ENCODE measurements around the gene FOXN3. TPM values are rescaled to one million over a fixed set of nuclear protein-coding genes. Genes with fewer than 3 reads are reported as not detected.

The FOXN3 gene
- total and polyA plus RNA-seq, 5 donors: 31.5 to 146 (median 119) TPM

DNA sequence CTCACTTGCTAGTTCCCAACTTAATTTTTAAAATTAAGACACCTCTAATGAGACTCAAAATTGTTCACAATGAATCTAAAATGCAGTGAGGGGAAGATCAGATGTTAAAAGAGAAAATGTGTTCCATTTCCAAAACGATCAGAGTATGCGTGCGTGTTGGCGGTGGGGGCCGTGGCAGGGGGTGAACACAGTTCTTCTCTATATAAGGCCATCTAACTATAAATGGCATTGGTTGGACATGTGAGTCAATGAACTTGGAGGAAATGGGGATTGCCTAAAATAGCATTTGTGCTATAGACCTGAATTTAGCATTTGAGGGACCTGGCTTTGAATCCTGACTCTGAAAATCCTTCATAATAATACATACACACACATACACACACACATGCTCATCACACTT, 149.4 kb downstream of the FOXN3 start:
- ATAC-seq: no peak
- Histone ChIP-seq H3K27ac (ENCODE audit: low read length) (no peak overlapping the region), H3K4me3 (ENCODE audit: low read length) (no peak overlapping the region), H3K9me3 (ENCODE audit: control insufficient read depth, low read length) (no peaks in the 10 kb centered on the region), H3K27me3 (ENCODE audit: control insufficient read depth, insufficient read depth) (no peaks in the 10 kb centered on the region), H3K4me1 (ENCODE audit: control insufficient read depth, insufficient read depth, low read length) (peaks cover 23% of the 10 kb centered on the region)
- 89% methylated on average over 5 of the region's 5 CpGs for WGBS
- intact Hi-C loops (cut with DNase I): no loop called here
- DNase-seq: no peak

DNA sequence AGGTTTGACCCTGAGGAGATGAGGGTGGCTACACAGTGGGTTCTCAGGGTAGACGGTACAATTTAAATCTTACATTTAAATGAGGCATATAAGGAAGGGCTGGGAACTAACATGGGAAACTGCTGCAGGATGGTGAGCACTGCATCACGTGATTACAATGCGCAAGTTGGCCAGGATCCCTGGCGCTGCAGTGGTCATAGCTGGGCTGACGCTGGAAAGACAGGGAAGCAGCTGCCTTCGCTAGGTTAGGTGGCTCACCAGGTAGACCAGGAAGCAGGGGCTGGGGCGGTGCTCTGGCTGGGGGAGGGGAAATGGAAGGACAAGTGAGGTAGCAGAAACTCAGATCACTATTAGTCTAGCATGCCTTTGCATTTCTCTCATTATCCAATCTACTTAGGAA, 149.9 kb downstream of the FOXN3 start:
- H3K27ac ChIP-seq (ENCODE audit: low read length): no peak overlapping the region
- no peak for ATAC-seq
- WGBS: 88% methylated on average over 7 of the region's 7 CpGs
- H3K4me1 ChIP-seq (ENCODE audit: control insufficient read depth, insufficient read depth, low read length): peaks cover 23% of the 10 kb centered on the region
- no peaks in the 10 kb centered on the region for H3K9me3 ChIP-seq (ENCODE audit: control insufficient read depth, low read length)
- H3K4me3 ChIP-seq (ENCODE audit: low read length): no peak overlapping the region
- no peaks in the 10 kb centered on the region for H3K27me3 ChIP-seq (ENCODE audit: control insufficient read depth, insufficient read depth)
- intact Hi-C loops (cut with DNase I): no loop called here
- DNase-seq: no peak

DNA sequence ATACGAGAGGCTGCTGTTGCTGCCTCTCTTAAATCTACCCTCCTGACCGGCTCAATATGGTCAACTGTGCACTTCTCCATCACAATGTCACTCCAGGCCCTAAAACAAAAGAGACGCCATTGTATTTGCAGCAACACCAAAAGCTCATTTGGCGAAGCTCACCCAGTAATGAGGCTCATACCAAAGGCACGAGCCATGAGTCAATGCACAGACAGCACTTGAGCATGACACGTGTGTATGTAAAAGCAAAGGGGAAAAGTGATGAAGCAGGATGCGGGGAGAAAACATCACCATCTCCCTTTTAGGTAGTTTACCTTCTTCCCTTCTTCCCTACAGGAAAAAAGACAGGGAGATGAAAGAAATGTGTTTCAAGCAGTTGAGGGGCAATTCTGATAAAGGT, 150.3 kb downstream of the FOXN3 start:
- H3K27me3 ChIP-seq (ENCODE audit: control insufficient read depth, insufficient read depth): no peaks in the 10 kb centered on the region
- ATAC-seq: no peak
- WGBS: 94% methylated on average over 7 of the region's 7 CpGs
- H3K4me1 ChIP-seq (ENCODE audit: control insufficient read depth, insufficient read depth, low read length): peaks cover 23% of the 10 kb centered on the region
- H3K4me3 ChIP-seq (ENCODE audit: low read length): no peak overlapping the region
- intact Hi-C loops (cut with DNase I): no loop called here
- DNase-seq: no peak
- H3K9me3 ChIP-seq (ENCODE audit: control insufficient read depth, low read length): no peaks in the 10 kb centered on the region
- H3K27ac ChIP-seq (ENCODE audit: low read length): no peak overlapping the region

DNA sequence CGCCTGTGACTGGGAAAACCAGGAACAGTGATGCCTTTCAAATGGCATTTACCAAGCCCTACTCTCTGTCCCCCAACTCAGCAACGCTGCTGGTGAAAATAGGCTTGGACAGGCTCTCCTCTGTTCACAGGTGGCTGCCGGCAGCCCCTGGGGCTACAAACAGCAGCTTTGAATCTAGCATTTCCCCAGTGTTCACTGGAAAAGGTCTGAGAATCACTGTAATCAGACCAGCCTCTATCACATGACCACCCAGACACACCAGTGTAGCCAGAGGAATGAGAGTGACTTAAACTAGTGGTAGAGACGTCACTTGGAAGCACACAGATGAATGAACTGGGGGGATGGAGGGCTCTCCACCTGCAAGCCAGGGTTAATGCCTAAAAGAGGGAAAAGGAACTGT, 151.8 kb downstream of the FOXN3 start:
- H3K4me3 ChIP-seq (ENCODE audit: low read length): no peak overlapping the region
- no peak for DNase-seq
- H3K4me1 ChIP-seq (ENCODE audit: control insufficient read depth, insufficient read depth, low read length): peaks cover 23% of the 10 kb centered on the region
- no peak for ATAC-seq
- intact Hi-C loops (cut with DNase I): no loop called here
- no peaks in the 10 kb centered on the region for H3K9me3 ChIP-seq (ENCODE audit: control insufficient read depth, low read length)
- no peaks in the 10 kb centered on the region for H3K27me3 ChIP-seq (ENCODE audit: control insufficient read depth, insufficient read depth)
- WGBS: 81% methylated on average over 4 of the region's 4 CpGs
- H3K27ac ChIP-seq (ENCODE audit: low read length): no peak overlapping the region

DNA sequence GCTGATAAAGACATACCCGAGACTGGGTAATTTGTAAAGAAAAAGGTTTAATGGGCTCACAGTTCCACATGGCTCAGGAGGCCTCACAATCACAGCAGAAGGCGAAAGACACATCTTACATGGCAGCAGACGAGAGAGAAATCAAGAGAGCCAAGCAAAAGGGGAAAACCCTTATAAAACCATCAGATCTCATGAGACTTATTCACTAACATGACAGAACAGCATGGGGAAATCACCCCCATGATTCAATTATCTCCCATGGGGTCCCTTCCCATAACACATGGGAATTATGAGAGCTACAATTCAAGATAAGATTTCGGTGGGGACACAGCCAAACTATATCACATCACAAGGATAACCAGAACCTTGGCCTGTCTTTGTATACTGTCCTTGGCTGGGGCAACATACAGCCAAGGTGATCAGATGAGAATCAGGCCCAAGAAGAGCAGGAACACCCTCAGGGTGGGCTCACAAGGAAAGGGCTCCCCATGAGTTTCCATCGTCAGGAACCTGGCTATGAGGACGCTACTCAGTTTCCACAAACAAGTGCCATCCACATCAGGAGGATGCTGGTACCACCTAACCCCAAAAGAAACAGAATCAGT, 152.7 kb downstream of the FOXN3 start:
- H3K4me1 ChIP-seq (ENCODE audit: control insufficient read depth, insufficient read depth, low read length): peaks cover 21% of the 10 kb centered on the region

DNA sequence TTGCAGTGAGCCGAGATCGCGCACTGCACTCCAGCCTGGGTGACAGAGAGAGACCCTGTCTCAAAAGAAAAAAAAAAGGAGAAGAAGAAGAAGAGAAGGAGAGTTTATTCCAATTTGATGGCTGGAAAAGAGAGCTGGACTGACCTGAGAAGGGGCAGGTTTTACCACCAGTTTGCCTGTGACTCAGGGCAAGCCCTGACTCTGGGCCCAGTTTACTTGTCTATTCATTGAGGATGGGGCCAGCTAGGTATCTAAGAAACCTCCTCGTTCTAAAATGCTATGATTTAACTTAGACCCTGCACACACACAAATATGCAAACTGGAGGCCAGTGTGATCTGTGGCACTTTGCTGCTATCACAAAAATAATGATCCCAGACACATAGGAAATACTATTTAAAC, 155.0 kb downstream of the FOXN3 start:
- ATAC-seq (no peak), DNase-seq (no peak)
- H3K9me3 ChIP-seq (ENCODE audit: control insufficient read depth, low read length): no peaks in the 10 kb centered on the region
- peaks cover 11% of the 10 kb centered on the region for H3K4me1 ChIP-seq (ENCODE audit: control insufficient read depth, insufficient read depth, low read length)
- intact Hi-C loops (cut with DNase I): no loop called here
- no peak overlapping the region for H3K4me3 ChIP-seq (ENCODE audit: low read length)
- WGBS: 96% methylated on average over 4 of the region's 4 CpGs
- no peak overlapping the region for H3K27ac ChIP-seq (ENCODE audit: low read length)
- H3K27me3 ChIP-seq (ENCODE audit: control insufficient read depth, insufficient read depth): no peaks in the 10 kb centered on the region

More for the DNA sequence above, 152.7 kb downstream of the FOXN3 start:
- Histone ChIP-seq H3K9me3 (ENCODE audit: control insufficient read depth, low read length) (no peaks in the 10 kb centered on the region), H3K27me3 (ENCODE audit: control insufficient read depth, insufficient read depth) (no peaks in the 10 kb centered on the region), H3K27ac (ENCODE audit: low read length) (no peak overlapping the region), H3K4me3 (ENCODE audit: low read length) (no peak overlapping the region)
- ATAC-seq: no peak
- no peak for DNase-seq
- intact Hi-C loops (cut with DNase I): no loop called here
- 85% methylated on average over 6 of the region's 6 CpGs for whole genome bisulfite sequencing

DNA sequence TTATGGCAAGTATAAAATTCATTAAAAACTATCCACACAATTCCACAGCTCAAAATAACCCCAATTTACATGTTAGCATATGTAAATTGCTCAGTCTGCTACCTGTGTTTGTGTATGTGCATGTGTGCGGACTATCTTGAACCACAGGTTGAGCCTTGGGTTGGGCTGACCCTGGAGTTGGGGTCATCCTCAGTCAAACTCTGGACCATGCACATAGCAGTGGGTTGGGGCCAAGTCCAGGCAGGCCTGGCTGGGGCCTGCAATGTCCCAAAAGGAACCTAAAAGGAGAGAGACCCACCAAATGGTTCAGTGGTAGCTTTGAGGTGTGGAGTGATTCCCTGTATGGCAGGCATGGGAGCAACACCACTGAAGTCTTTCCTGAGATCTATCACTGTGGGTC, 156.1 kb downstream of the FOXN3 start:
- 99% methylated on average over 1 of the region's 1 CpG for WGBS
- DNase-seq (no peak), ATAC-seq (no peak)
- Histone ChIP-seq H3K27me3 (ENCODE audit: control insufficient read depth, insufficient read depth) (no peaks in the 10 kb centered on the region), H3K4me3 (ENCODE audit: low read length) (no peak overlapping the region), H3K9me3 (ENCODE audit: control insufficient read depth, low read length) (no peaks in the 10 kb centered on the region), H3K27ac (ENCODE audit: low read length) (no peak overlapping the region), H3K4me1 (ENCODE audit: control insufficient read depth, insufficient read depth, low read length) (peaks cover 10% of the 10 kb centered on the region)
- intact Hi-C loops (cut with DNase I): no loop called here

DNA sequence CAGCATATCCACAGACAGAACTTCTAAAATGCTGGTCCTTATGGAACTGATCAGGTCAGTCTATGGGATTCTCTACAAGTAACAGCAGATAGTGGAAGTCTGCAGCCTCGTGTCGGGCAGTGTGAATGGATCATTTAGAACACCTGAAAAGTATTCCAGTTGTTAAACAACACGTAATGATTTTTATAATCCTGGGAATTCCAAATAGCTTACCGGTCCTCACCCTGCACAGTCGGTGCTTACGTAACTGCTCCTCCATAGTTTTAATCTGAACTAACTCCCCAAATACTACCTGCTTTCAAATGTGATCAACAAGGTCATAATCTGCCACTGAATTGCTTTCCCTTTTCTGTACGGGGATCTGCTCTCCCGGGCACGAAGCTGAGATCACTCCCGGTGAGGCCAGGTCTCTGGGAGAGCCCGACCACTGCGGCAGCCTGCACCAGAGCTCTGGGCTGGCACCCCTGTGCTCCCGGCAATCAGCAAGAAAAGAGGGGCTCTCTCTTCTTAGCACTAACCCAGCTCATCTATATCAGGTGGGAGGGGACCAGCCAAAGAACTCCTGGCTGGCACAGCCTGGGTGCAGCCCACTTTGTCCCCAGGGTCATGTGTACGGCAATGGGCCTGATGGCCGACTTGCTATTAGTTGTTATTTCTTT, 157.0 kb downstream of the FOXN3 start:
- Histone ChIP-seq H3K4me1 (ENCODE audit: control insufficient read depth, insufficient read depth, low read length) (peaks cover 11% of the 10 kb centered on the region), H3K4me3 (ENCODE audit: low read length) (no peak overlapping the region), H3K27ac (ENCODE audit: low read length) (no peak overlapping the region), H3K9me3 (ENCODE audit: control insufficient read depth, low read length) (no peaks in the 10 kb centered on the region), H3K27me3 (ENCODE audit: control insufficient read depth, insufficient read depth) (no peaks in the 10 kb centered on the region)
- no peak for ATAC-seq
- DNase-seq: no peak
- intact Hi-C loops (cut with DNase I): no loop called here
- WGBS: 94% methylated on average over 15 of the region's 15 CpGs

DNA sequence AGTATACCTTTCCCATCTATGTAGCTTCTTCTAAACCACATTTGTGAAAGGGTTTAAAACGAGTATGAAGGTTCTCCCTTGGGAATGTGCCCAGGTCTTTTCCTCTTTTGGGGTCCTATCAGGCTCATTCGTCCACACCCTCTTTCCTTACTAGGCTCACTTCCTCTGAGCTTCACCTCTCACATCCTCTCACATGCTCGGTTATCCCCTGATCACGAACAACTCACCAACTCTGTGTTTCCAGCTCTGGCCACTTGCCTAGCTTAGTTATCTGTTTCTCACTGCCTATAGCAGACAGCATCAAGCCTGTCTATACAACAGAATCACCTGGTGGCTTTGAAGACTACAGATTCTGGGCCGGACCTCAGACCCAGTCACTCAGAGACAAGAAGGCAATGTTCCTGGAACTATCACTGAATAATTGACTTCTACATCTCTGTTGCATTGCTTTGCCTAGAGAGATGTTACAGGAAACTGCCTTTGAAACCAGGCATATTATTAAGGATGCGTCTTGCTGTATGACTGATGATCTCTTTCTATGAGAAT, 158.2 kb downstream of the FOXN3 start:
- no peaks in the 10 kb centered on the region for H3K9me3 ChIP-seq (ENCODE audit: control insufficient read depth, low read length)
- no peak overlapping the region for H3K27ac ChIP-seq (ENCODE audit: low read length)
- H3K4me1 ChIP-seq (ENCODE audit: control insufficient read depth, insufficient read depth, low read length): peaks cover 13% of the 10 kb centered on the region
- no peak overlapping the region for H3K4me3 ChIP-seq (ENCODE audit: low read length)
- DNase-seq (no peak), ATAC-seq (no peak)
- H3K27me3 ChIP-seq (ENCODE audit: control insufficient read depth, insufficient read depth): no peaks in the 10 kb centered on the region
- intact Hi-C loops (cut with DNase I): no loop called here
- WGBS: 67% methylated on average over 6 of the region's 6 CpGs

DNA sequence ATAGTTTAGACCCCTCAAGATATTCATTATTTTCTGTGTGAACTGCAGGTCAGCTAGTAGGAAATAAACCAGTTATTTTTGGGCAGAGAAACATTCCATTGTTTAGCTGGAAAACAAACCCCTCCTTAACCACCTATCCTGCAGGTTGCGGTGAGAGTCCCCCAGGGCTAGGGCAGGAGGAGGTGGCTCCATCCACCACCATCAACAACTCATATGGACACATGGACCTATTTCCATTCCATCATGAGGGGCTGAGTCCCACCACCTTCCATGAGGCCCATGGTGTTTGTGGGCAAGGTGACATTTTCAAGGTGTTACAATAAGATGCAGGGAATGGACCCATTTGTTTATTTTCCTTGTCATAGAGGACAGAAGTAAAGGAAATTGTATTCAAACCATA, 160.1 kb downstream of the FOXN3 start:
- ATAC-seq (no peak), DNase-seq (no peak)
- Histone ChIP-seq H3K9me3 (ENCODE audit: control insufficient read depth, low read length) (no peaks in the 10 kb centered on the region), H3K27ac (ENCODE audit: low read length) (no peak overlapping the region), H3K4me1 (ENCODE audit: control insufficient read depth, insufficient read depth, low read length) (peaks cover 13% of the 10 kb centered on the region), H3K4me3 (ENCODE audit: low read length) (no peak overlapping the region), H3K27me3 (ENCODE audit: control insufficient read depth, insufficient read depth) (no peaks in the 10 kb centered on the region)
- intact Hi-C loops (cut with DNase I): no loop called here
- WGBS: 90% methylated on average over 1 of the region's 1 CpG

DNA sequence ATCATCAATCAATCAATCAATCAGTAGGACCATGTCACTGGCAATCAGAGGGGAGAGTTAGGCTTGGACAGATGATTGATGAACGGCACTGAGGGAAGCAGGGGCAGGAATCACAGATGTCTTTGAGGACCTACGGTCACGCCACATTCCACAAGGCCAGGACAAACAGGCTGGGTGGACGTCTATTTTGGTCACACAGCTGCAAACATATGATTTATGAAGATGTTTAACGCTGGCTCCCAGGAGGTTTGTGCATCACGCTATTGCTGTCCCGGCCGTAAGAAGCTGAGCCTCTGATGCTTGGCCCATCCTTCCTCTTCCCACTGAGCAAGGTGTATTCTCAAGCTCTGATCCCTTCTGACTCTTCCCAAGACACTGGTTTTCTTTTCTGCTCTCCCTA, 160.8 kb downstream of the FOXN3 start:
- no peak for ATAC-seq
- Histone ChIP-seq H3K4me3 (ENCODE audit: low read length) (no peak overlapping the region), H3K9me3 (ENCODE audit: control insufficient read depth, low read length) (no peaks in the 10 kb centered on the region), H3K27me3 (ENCODE audit: control insufficient read depth, insufficient read depth) (no peaks in the 10 kb centered on the region), H3K4me1 (ENCODE audit: control insufficient read depth, insufficient read depth, low read length) (peaks cover 13% of the 10 kb centered on the region), H3K27ac (ENCODE audit: low read length) (no peak overlapping the region)
- intact Hi-C loops (cut with DNase I): no loop called here
- no peak for DNase-seq
- 73% methylated on average over 8 of the region's 8 CpGs for WGBS

Data from right cardiac atrium (tissue), 5 donors.